Trophoblast cell (in vitro differentiated cells and primary cell): Measurements from ENCODE around the gene CYP46A1.

Source experiments
- DNase-seq, 2 donors: peaks; one replicate each; pipeline ENCODE4 v3.0.0-alpha.2; 2016
- H2AFZ ChIP-seq: 2 replicates; pipeline ENCODE4 v1.6.1; 2013; ENCODE audit warnings: low read length, moderate library complexity, mild to moderate bottlenecking; ENCODE audit not compliant: insufficient read depth, poor library complexity
- H2AK5ac ChIP-seq: 2 replicates; pipeline ENCODE4 v1.6.1; 2013; ENCODE audit warnings: mild to moderate bottlenecking, low read length
- H2BK120ac ChIP-seq: 2 replicates; pipeline ENCODE4 v1.6.1; 2013; ENCODE audit warnings: low read length, mild to moderate bottlenecking, moderate library complexity; ENCODE audit not compliant: insufficient read depth, poor library complexity
- H2BK12ac ChIP-seq: 2 replicates; pipeline ENCODE4 v1.6.1; 2013; ENCODE audit warnings: mild to moderate bottlenecking, low read length, moderate library complexity
- H2BK5ac ChIP-seq: 2 replicates; pipeline ENCODE4 v1.6.1; 2013; ENCODE audit warnings: low read length, low read depth, moderate library complexity, mild to moderate bottlenecking; ENCODE audit not compliant: poor library complexity
- H3K14ac ChIP-seq: 2 replicates; pipeline ENCODE4 v1.6.1; 2013; ENCODE audit warnings: mild to moderate bottlenecking, low read length
- H3K18ac ChIP-seq: 2 replicates; pipeline ENCODE4 v1.6.1; 2013; ENCODE audit warnings: mild to moderate bottlenecking, low read length
- H3K23ac ChIP-seq: 2 replicates; pipeline ENCODE4 v1.6.1; 2013; ENCODE audit warnings: low read length
- H3K27ac ChIP-seq: 2 replicates; pipeline ENCODE4 v1.5.1; 2013; ENCODE audit warnings: low read depth, mild to moderate bottlenecking, inconsistent platforms, low read length, moderate library complexity
- H3K27me3 ChIP-seq: 2 replicates; pipeline ENCODE4 v1.6.1; 2013; ENCODE audit warnings: inconsistent platforms, mild to moderate bottlenecking, low read length, moderate library complexity; ENCODE audit not compliant: insufficient read depth
- H3K36me3 ChIP-seq, 2 experiments: 1 replicate in 1 of 2; 2 replicates in 1 of 2; pipeline ENCODE4 v1.6.1; 2013; ENCODE audit warnings: low read length in 2 of 2, mild to moderate bottlenecking in 2 of 2, moderate library complexity in 1 of 2; ENCODE audit not compliant: insufficient read depth in 2 of 2, control insufficient read depth in 1 of 2
- H3K4ac ChIP-seq: 2 replicates; pipeline ENCODE4 v1.6.1; 2013; ENCODE audit warnings: low read depth, mild to moderate bottlenecking, low read length, moderate library complexity
- H3K4me1 ChIP-seq, 2 experiments: 1 replicate in 1 of 2; 2 replicates in 1 of 2; pipeline ENCODE4 v1.6.1; 2013; ENCODE audit warnings: low read length in 2 of 2, mild to moderate bottlenecking in 2 of 2, moderate library complexity in 1 of 2; ENCODE audit not compliant: insufficient read depth in 2 of 2, control insufficient read depth in 1 of 2
- H3K4me2 ChIP-seq: 2 replicates; pipeline ENCODE4 v1.6.1; 2013; ENCODE audit warnings: inconsistent platforms, mild to moderate bottlenecking, low read length, moderate library complexity
- H3K4me3 ChIP-seq: 2 replicates; pipeline ENCODE4 v1.5.1; 2013; ENCODE audit warnings: mild to moderate bottlenecking, low read depth, low read length, inconsistent platforms
- H3K79me1 ChIP-seq: one replicate; pipeline ENCODE4 v1.6.1; 2013; ENCODE audit warnings: low read length
- H3K79me2 ChIP-seq: 2 replicates; pipeline ENCODE4 v1.6.1; 2013; ENCODE audit warnings: low read length, mild to moderate bottlenecking; ENCODE audit not compliant: control insufficient read depth, insufficient read depth, poor library complexity
- H3K9ac ChIP-seq: 2 replicates; pipeline ENCODE4 v1.6.1; 2013; ENCODE audit warnings: mild to moderate bottlenecking, low read length
- H3K9me3 ChIP-seq: 2 replicates; pipeline ENCODE4 v1.6.1; 2013; ENCODE audit warnings: low read depth, mild to moderate bottlenecking, control low read depth, inconsistent platforms, low read length; ENCODE audit not compliant: insufficient read depth
- H4K12ac ChIP-seq: 2 replicates; pipeline ENCODE4 v1.6.1; 2013; ENCODE audit warnings: low read depth, mild to moderate bottlenecking, low read length, moderate library complexity
- H4K8ac ChIP-seq: 2 replicates; pipeline ENCODE4 v1.6.1; 2013; ENCODE audit warnings: low read depth, mild to moderate bottlenecking, low read length, moderate library complexity
- H4K91ac ChIP-seq: one replicate; pipeline ENCODE4 v1.6.1; 2013; ENCODE audit warnings: low read depth, mild to moderate bottlenecking, low read length, moderate library complexity
- WGBS: extraction: QIAGEN DNeasy Blood & Tissue Kit; methylation state at CpG from one replicate; pipeline ENCODE4 v1.1.7; 2013; ENCODE audit warnings: missing lambda C conversion rate; ENCODE audit not compliant: insufficient read length, insufficient coverage; ENCODE audit errors: extremely low coverage; 5-methylcytosine and 5-hydroxymethylcytosine counted together

Gene CYP46A1

DNA sequence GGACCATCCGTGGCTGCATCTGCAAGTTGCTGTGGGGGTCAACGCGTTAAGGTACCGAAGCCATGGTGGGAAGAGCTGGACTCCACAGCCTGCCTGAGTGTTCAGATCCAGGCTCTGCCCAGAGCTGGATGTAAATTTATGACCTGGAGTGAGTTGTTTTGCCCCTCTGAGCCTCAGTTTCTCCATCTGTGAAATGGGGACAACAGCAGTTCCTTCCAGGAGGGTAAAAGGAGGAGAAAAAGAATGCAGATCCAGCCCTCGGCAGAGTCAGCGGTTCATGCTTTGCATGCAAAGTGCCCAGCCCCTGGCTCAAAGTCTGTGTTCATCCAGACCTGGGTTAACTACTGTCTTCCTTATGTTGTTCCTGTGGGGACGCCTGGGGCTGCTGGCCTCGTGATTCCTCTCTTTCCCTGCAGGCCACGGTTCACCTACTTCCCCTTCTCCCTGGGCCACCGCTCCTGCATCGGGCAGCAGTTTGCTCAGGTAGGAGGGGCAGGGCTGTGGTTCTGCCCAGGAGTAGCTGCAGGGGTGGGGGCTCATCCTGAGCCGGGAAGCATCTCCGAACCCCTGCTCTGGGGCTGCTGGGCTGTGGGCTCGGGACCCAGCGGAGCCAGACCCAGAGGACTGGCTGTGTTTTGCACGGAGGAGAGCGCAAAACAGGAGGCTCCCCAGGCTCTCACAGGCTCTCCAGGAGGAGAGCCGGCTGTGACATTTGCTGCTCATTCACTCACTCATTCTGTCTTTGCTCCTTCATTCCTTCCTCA is 41.9 kb downstream of the CYP46A1 start:
- peaks cover 3% of the 10 kb centered on the region for H3K79me1 ChIP-seq
- H2AFZ ChIP-seq, result no peak overlapping the region
- no peaks in the 10 kb centered on the region for H3K9me3 ChIP-seq
- H3K27ac ChIP-seq, result no peak overlapping the region
- H3K4me3 ChIP-seq, result no peak overlapping the region
- H3K79me2 ChIP-seq, result peaks cover 2% of the 10 kb centered on the region
- H2AK5ac ChIP-seq, result no peak overlapping the region
- peaks cover 7% of the 10 kb centered on the region in 2 experiments for H3K4me1 ChIP-seq
- no peak overlapping the region for H3K18ac ChIP-seq
- H4K12ac ChIP-seq, result no peak overlapping the region
- no peaks in the 10 kb centered on the region for H3K27me3 ChIP-seq
- no peak overlapping the region for H3K9ac ChIP-seq
- H3K36me3 ChIP-seq, result no peaks in the 10 kb centered on the region
- H3K4ac ChIP-seq, result no peak overlapping the region
- no peak overlapping the region for H4K8ac ChIP-seq
- no peak overlapping the region for H4K91ac ChIP-seq
- no peak overlapping the region for H3K14ac ChIP-seq
- no peak overlapping the region for H3K23ac ChIP-seq
- no CpG with 5 or more reads among the region's 18 CpGs for WGBS
- H2BK120ac ChIP-seq, result no peak overlapping the region
- DNase-seq, result no peak
- no peak overlapping the region for H3K4me2 ChIP-seq
- H2BK5ac ChIP-seq, result no peak overlapping the region
- H2BK12ac ChIP-seq, result no peak overlapping the region

DNA sequence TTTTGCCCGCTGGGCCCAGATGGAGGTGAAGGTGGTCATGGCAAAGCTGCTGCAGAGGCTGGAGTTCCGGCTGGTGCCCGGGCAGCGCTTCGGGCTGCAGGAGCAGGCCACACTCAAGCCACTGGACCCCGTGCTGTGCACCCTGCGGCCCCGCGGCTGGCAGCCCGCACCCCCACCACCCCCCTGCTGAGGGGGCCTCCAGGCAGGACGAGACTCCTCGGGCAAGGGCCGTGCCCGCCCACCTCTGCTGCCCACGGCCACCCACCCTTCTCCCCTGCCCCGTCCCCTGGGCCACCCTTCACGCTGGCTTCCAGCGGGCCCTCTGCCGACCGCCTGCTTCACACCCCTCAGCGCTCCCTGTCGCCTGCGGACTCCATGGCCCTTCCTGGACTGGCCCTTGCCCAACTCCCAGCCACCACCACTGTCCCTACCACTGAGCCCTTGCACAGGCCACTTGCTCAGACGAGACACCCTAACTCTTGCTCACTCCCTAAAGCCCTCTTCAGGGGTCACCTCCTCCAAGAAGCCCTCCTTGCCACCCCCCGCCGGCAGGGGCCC is 42.5 kb downstream of the CYP46A1 start:
- H3K9me3 ChIP-seq, result no peaks in the 10 kb centered on the region
- H2AFZ ChIP-seq, result no peak overlapping the region
- no peak overlapping the region for H2BK120ac ChIP-seq
- H3K4me2 ChIP-seq, result no peak overlapping the region
- H3K4me3 ChIP-seq, result no peak overlapping the region
- peaks cover 3% of the 10 kb centered on the region for H3K79me1 ChIP-seq
- peaks cover 2% of the 10 kb centered on the region for H3K79me2 ChIP-seq
- no peak overlapping the region for H3K14ac ChIP-seq
- no peak overlapping the region for H4K8ac ChIP-seq
- H4K12ac ChIP-seq, result no peak overlapping the region
- no CpG with 5 or more reads among the region's 26 CpGs for WGBS
- DNase-seq, result no peak
- no peak overlapping the region for H2BK5ac ChIP-seq
- H2BK12ac ChIP-seq, result no peak overlapping the region
- no peaks in the 10 kb centered on the region for H3K36me3 ChIP-seq
- no peak overlapping the region for H3K4ac ChIP-seq
- no peak overlapping the region for H2AK5ac ChIP-seq
- no peaks in the 10 kb centered on the region for H3K27me3 ChIP-seq
- H3K23ac ChIP-seq, result no peak overlapping the region
- no peak overlapping the region for H3K9ac ChIP-seq
- peaks cover 7% of the 10 kb centered on the region in 2 experiments for H3K4me1 ChIP-seq
- H3K27ac ChIP-seq, result no peak overlapping the region
- H3K18ac ChIP-seq, result no peak overlapping the region
- H4K91ac ChIP-seq, result no peak overlapping the region

DNA sequence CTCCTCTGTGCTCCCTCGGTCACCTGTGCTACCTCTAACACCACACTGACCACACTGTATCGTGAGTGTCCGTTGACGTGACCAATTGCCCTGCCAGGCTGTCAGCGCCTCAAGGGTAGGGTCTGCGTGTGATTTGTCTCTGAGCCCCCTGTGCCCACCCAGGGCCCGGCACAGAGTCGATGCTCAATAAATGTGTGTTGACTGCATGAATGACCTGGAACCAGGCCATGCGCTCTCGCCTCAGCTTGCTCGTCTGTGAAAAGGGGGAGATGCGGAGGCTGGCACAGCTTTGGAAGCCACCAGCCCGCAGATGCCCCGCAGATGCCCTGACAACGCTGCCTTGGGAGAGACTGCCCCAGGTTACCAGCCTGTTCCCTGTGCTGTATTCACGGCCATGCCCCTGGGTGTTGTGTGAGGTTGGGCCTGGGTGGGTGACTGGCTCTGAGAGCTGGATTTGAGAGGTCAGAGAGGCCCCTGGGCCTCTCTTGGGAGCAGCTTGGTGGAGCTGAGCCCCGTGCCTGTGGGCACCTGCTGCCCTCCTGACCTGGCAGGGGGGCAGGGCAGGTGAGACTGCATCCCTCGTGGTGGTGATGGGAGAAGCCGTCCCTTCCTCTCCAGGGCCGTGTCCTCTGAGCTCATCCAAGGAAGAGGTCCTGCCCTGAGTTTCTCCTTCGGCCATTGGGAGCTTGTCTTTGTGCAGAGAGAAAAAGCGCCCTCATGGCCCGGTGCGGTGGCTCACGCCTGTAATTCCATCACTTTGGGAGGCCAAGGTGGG is 43.2 kb downstream of the CYP46A1 start:
- Histone ChIP-seq H3K36me3 (no peaks in the 10 kb centered on the region), H4K91ac (no peak overlapping the region), H3K4ac (no peak overlapping the region), H3K23ac (no peak overlapping the region), H2AFZ (no peak overlapping the region), H2BK12ac (no peak overlapping the region), H4K12ac (no peak overlapping the region), H2AK5ac (no peak overlapping the region), H3K79me2 (peaks cover 2% of the 10 kb centered on the region), H3K27me3 (no peaks in the 10 kb centered on the region), H2BK120ac (no peak overlapping the region), H3K4me2 (no peak overlapping the region), H3K27ac (no peak overlapping the region), H3K9me3 (no peaks in the 10 kb centered on the region), H3K18ac (no peak overlapping the region), H3K4me3 (no peak overlapping the region), H3K4me1 (peaks cover 7% of the 10 kb centered on the region in 2 experiments), H4K8ac (no peak overlapping the region), H2BK5ac (no peak overlapping the region), H3K79me1 (peaks cover 3% of the 10 kb centered on the region), H3K9ac (no peak overlapping the region), H3K14ac (no peak overlapping the region)
- DNase-seq, result no peak
- WGBS, result no CpG with 5 or more reads among the region's 25 CpGs

DNA sequence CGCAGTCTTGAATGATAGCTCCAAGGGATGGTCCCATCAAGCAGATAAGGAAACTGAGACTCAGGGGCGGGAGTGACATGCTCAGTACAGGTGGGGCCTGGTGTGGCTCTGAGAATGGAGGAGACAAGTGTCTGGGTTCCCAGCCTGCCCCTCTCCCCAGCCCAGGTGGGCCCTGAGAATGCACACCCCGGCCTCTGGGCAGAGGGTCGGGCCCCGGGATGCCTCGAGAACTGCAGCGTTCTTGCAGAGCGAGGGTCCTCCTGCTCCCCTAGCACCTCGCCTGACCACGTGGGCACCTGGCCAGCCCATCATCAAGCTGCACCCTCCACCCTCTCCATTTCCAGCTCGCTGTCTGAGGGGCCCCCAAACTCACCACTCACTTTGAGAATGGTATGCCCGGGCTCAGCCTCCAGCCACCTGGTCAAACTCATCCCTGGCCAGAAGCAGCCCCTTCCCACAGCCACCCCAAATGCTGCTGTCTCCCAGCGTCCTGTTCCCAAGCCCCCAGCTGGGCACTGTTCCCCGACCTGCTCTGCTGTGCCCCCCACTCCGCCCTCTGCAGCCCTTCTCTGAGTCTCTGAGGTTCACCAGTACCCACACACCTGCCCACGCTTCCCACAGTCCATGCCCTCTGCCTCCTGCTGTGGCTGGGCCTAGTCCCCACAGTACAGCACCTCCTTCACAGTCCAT is 44.3 kb downstream of the CYP46A1 start:
- no peak overlapping the region for H2BK12ac ChIP-seq
- DNase-seq, result no peak
- no peak overlapping the region for H4K8ac ChIP-seq
- no peak overlapping the region for H3K18ac ChIP-seq
- H2AK5ac ChIP-seq, result no peak overlapping the region
- H3K9me3 ChIP-seq, result no peaks in the 10 kb centered on the region
- peaks cover 3% of the 10 kb centered on the region for H3K79me1 ChIP-seq
- peaks cover 2% of the 10 kb centered on the region for H3K79me2 ChIP-seq
- H3K14ac ChIP-seq, result no peak overlapping the region
- H3K4me2 ChIP-seq, result no peak overlapping the region
- H4K12ac ChIP-seq, result no peak overlapping the region
- no peak overlapping the region for H4K91ac ChIP-seq
- no peaks in the 10 kb centered on the region for H3K36me3 ChIP-seq
- peaks cover 7% of the 10 kb centered on the region in 2 experiments for H3K4me1 ChIP-seq
- WGBS, result no CpG with 5 or more reads among the region's 16 CpGs
- no peak overlapping the region for H2AFZ ChIP-seq
- H3K27ac ChIP-seq, result no peak overlapping the region
- no peak overlapping the region for H2BK5ac ChIP-seq
- no peak overlapping the region for H3K23ac ChIP-seq
- H2BK120ac ChIP-seq, result no peak overlapping the region
- H3K9ac ChIP-seq, result no peak overlapping the region
- H3K4me3 ChIP-seq, result no peak overlapping the region
- H3K4ac ChIP-seq, result no peak overlapping the region
- no peaks in the 10 kb centered on the region for H3K27me3 ChIP-seq
